C4-2B (cell line): ENCODE measurements around the gene MATR3.

Source experiments
- H3K27ac ChIP-seq: fragments of 450-650 bp; 2 replicates; pipeline ENCODE4 v1.5.1; 2017
- ZFX ChIP-seq: fragments of 450-650 bp; IDR thresholded peaks from 2 replicates; pipeline ENCODE4 v1.6.1; 2017
- TF ChIP-seq, protein P1 (sequence below): fragments of 450-650 bp; conservative IDR thresholded peaks from 2 replicates; pipeline ENCODE4 v1.5.1; 2017; ENCODE audit warnings: mild to moderate bottlenecking

MATR3 gene

DNA sequence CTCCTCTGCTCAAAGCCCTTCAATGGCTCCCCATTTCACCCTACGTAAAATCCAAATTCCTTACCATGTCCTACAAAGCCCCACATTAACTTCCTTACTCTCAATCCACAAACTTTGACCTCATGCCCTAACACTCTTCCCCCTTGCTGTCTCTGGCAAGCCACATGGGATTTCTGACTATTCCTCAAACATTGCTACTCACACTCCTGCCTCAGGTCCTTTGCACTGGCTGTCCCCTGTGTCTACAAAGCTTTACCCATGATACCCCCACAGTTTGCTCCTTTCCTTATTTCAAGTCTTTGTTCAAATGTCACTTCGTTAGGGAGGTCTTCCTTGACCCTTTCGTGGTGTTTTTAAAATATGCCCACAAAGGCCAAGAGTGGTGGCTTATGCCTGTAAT, 40.4 kb upstream of the MATR3 start:
- no peak overlapping the region for H3K27ac ChIP-seq
- TF ChIP-seq, protein P1, sequence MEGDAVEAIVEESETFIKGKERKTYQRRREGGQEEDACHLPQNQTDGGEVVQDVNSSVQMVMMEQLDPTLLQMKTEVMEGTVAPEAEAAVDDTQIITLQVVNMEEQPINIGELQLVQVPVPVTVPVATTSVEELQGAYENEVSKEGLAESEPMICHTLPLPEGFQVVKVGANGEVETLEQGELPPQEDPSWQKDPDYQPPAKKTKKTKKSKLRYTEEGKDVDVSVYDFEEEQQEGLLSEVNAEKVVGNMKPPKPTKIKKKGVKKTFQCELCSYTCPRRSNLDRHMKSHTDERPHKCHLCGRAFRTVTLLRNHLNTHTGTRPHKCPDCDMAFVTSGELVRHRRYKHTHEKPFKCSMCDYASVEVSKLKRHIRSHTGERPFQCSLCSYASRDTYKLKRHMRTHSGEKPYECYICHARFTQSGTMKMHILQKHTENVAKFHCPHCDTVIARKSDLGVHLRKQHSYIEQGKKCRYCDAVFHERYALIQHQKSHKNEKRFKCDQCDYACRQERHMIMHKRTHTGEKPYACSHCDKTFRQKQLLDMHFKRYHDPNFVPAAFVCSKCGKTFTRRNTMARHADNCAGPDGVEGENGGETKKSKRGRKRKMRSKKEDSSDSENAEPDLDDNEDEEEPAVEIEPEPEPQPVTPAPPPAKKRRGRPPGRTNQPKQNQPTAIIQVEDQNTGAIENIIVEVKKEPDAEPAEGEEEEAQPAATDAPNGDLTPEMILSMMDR, result no peak
- TF ChIP-seq ZFX, result no peak

DNA sequence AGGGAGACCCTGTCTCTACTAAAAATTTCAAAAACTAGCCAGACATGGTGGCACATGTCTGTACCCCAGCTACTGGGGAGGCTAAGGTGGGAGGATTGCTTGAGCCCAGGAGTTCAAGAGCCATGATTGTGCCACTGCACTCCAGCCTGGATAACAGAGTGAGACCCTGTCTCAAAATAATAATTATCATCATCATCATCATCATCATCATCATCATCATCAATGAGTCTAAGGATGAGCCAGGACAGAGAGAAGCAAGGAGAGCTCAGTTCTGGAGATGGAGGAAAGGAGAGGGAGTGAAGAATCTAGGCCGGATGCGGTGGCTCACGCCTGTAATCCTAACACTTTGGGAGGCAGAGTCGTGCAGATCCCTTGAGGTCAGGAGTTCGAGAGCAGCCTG, 36.7 kb upstream of the MATR3 start:
- no peak for TF ChIP-seq ZFX
- TF ChIP-seq, protein P1, result no peak
- no peak overlapping the region for H3K27ac ChIP-seq

DNA sequence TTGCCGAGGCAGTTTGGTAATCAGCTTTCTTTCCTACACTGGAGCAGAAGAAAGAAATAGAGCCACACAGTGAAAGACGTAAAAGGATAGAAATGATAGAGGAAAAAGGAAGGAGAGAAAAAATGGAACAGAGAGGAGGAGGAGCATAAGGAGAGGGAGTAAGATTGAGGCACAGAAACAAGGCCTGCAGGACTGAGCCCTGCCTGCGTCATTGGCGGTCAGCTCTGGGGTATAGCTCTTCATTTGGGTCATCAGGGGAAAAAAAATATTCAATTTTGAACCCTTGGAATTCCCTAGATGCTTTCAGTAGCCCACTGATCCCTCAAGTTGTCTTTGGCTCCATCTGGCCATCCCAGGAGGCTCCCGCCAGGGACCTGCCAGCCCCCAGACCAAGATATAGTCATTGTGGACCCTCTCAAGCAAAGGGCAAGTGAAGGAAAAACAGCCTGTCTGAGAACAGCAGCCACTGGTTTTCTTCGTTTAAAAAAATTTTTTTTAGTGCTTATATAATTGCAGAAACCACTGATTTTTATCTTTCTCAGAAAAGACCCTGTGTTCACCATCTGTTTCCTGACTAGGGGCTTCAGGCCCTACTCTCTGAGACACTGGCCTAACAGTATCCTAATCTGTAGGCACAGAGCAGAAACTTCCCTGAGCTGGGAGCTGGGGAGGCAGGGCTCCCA, 31.3 kb upstream of the MATR3 start:
- TF ChIP-seq, protein P1, result no peak
- no peak for TF ChIP-seq ZFX

DNA sequence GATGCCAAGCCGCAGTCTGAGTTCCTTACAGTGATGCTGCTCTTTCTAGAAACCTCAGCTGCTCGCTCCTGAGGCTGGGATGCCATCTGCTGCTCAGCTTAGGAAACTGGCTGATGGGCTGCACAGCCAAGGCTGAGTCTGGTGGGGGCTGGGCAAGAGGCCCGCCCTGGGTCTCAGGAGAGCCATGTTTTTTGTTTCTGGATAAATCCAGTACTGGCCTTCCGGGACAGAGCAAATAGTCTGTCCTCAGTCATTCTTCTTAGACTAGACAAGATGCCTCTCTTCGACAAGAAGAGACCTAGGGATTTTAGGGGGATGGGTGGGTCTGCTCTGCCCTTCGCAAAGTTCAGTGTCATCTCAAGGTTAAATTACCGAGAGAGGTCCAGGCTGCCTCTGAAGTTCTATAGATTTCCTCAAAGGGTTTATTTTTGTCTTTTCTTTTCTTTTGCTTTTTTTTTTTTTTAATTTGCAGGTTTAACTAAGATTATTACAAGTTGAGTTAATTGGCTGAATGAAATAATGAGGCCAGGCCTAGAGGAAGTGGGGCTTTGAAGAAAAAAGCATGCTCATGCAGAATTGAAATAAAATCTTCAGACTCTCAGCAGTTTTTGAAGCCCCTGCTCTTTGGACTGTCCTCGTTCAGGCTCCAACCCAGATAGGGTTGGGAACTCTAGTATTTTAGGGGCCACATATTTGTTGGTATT, 30.6 kb upstream of the MATR3 start:
- no peak for TF ChIP-seq ZFX
- TF ChIP-seq, protein P1, result peak; percentile 97
- H3K27ac ChIP-seq, result peak overlapping the region; percentile 7; the same call in 1 of the 2 replicates

More for the DNA sequence above, 31.3 kb upstream of the MATR3 start:
- H3K27ac ChIP-seq, result peak overlapping the region; percentile 7; the same call in 1 of the 2 replicates

DNA sequence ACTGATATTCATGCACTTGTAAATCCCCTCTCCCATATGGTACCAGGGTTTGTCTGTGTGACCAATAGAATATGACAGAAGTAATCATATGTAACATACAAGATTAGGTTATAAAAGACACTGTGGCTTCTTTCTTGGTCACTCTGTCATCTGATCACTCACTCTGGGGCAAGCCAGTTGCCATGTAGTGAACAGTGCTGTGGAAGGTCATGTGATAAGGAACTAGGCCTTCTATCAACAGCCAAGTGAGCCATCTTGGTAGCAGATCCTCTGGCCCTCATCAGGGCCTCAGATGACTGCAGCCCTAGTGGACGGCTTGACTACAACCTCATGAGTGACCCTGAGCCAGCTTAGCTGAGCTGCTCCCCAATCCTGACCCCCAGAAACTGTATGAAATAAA, 30.0 kb upstream of the MATR3 start:
- H3K27ac ChIP-seq, result no peak overlapping the region
- no peak for TF ChIP-seq ZFX
- TF ChIP-seq, protein P1, result no peak

DNA sequence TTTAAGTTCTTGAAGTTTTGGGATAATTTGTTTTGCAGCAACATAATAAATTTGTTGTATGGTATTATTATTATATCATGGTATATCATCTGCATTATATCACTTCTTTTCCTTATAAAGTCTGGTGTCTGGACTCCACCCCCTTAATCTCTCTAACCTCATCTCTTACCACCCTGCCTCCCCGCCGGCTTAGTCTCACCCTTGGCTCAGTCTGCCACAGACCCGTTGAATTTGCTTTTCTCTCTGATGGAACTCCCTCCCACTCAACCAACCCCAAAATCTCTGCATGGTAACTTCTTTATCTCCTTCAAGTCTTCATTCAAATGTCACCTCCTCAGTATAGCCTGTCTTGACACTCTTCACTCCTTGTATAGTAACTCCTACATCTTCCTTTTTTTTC, 29.6 kb upstream of the MATR3 start:
- no peak overlapping the region for H3K27ac ChIP-seq

DNA sequence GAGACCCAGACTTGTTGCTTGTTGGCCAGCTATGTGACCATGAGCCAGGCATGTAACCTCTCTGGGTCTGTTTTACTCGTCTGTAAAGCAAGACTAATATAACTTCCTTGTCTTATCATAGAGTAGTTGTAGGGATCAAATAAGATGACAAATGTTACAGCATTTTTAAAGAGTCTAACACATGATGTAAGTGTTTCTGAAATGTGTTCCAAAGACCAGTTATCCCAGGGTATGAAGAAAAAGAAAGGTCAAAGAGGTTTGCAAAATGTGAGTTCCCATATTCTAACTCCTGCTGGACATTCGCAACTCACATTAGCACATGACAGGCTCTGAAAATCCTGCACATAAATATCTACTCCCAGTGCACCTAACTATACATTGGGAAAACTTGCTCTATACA, 28.5 kb upstream of the MATR3 start:
- no peak overlapping the region for H3K27ac ChIP-seq
- TF ChIP-seq ZFX, result no peak
- TF ChIP-seq, protein P1, result no peak

More for the DNA sequence above, 29.6 kb upstream of the MATR3 start:
- no peak for TF ChIP-seq ZFX
- TF ChIP-seq, protein P1, result no peak
